Mesodermal cell (in vitro differentiated cells): ENCODE measurements around the gene MMP14.
"Not testable (repeated sequence)": the region's sequence is repeated elsewhere in the genome, so short reads cannot be mapped to it uniquely, and the experiment has no call there.

Experiments used
- H3K27ac ChIP-seq: 2 replicates; pipeline ENCODE4 v1.7.0; 2013; ENCODE audit warnings: mild to moderate bottlenecking, low read depth, low read length, moderate library complexity; ENCODE audit not compliant: severe bottlenecking
- H3K36me3 ChIP-seq: 2 replicates; pipeline ENCODE4 v1.7.1; 2013; ENCODE audit warnings: mild to moderate bottlenecking, low read length, moderate library complexity; ENCODE audit not compliant: control insufficient read depth, insufficient read depth
- H3K4me1 ChIP-seq: one replicate; pipeline ENCODE4 v1.7.1; 2013; ENCODE audit warnings: mild to moderate bottlenecking, low read length; ENCODE audit not compliant: insufficient read depth, control insufficient read depth, poor library complexity, severe bottlenecking
- H3K4me3 ChIP-seq: 2 replicates; pipeline ENCODE4 v1.7.0; 2013; ENCODE audit warnings: low read length, control low read depth, mild to moderate bottlenecking; ENCODE audit not compliant: insufficient read depth, poor library complexity, severe bottlenecking; ENCODE audit errors: extremely low read depth
- H3K9me3 ChIP-seq: 2 replicates; pipeline ENCODE4 v1.7.1; 2013; ENCODE audit warnings: mild to moderate bottlenecking, low read length, moderate library complexity; ENCODE audit not compliant: control insufficient read depth
- WGBS, 2 experiments: methylation state at CpG; one replicate each; pipeline ENCODE4 v1.1.5; 2013; ENCODE audit warnings: missing lambda C conversion rate in 2 of 2; ENCODE audit not compliant: insufficient coverage in 2 of 2; 5-methylcytosine and 5-hydroxymethylcytosine counted together

The MMP14 gene

GRCh38 chr14:22814373-22814772 is 22.0 kb upstream of the MMP14 start:
- Histone ChIP-seq H3K27ac (no peak overlapping the region), H3K36me3 (peaks cover 3% of the 10 kb centered on the region), H3K9me3 (no peaks in the 10 kb centered on the region), H3K4me1 (peaks cover 32% of the 10 kb centered on the region), H3K4me3 (no peak overlapping the region)
- 92 to 98% methylated on average over 4 to 7 of the region's 7 CpGs for WGBS, 2 experiments

- Histone ChIP-seq H3K4me1 (peaks cover 39% of the 10 kb centered on the region), H3K36me3 (no peaks in the 10 kb centered on the region), H3K9me3 (no peaks in the 10 kb centered on the region), H3K27ac (peak within 1 kb of the TSS; percentile 68), H3K4me3 (no peak within 1 kb of the TSS)
- 60 to 76% methylated on average over 7 to 8 of the region's 10 CpGs for WGBS, 2 experiments
These were observed 21.3 kb upstream of the MMP14 start, which contains the start of gene SLC7A7 for GRCh38 chr14:22814941-22815713. Gene SLC7A7 (minus strand): TSS chr14:22815435. CDS start chr14:22813398, 2,037 bp downstream.

GRCh38 chr14:22819151-22819988 is 17.0 kb upstream of the MMP14 start:
- Histone ChIP-seq H3K9me3 (no peaks in the 10 kb centered on the region), H3K27ac (peak overlapping the region; percentile 95), H3K4me3 (peak overlapping the region; percentile 25), H3K4me1 (peaks cover 64% of the 10 kb centered on the region), H3K36me3 (no peaks in the 10 kb centered on the region)
- WGBS, 2 experiments, result 37 to 49% methylated on average over 7 to 8 of the region's 10 CpGs

DNA sequence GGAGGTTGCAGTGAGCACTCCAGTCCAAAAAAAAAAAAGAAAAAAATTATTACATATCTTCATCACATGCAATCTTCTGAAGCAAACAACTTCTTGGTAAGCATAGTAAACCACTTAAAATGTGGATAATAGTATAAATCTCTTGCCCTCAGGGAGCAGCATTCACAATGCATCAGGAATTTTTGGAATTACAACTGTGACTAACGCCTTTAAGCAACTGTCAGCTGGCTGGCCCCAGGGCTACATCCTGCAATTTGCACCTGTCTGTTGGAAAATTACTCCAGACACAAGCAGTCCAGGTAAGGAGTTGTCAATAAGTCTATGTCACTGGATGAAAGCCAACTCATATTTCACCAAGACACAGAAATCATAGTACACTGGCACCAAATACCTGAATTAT is 15.7 kb upstream of the MMP14 start:
- H3K36me3 ChIP-seq, result no peaks in the 10 kb centered on the region
- no peaks in the 10 kb centered on the region for H3K9me3 ChIP-seq
- peaks cover 58% of the 10 kb centered on the region for H3K4me1 ChIP-seq
- H3K27ac ChIP-seq, result peak overlapping the region; percentile 1
- H3K4me3 ChIP-seq, result no peak overlapping the region
- WGBS, 2 experiments, result 80 to 91% methylated on average over 1 of the region's 1 CpG

DNA sequence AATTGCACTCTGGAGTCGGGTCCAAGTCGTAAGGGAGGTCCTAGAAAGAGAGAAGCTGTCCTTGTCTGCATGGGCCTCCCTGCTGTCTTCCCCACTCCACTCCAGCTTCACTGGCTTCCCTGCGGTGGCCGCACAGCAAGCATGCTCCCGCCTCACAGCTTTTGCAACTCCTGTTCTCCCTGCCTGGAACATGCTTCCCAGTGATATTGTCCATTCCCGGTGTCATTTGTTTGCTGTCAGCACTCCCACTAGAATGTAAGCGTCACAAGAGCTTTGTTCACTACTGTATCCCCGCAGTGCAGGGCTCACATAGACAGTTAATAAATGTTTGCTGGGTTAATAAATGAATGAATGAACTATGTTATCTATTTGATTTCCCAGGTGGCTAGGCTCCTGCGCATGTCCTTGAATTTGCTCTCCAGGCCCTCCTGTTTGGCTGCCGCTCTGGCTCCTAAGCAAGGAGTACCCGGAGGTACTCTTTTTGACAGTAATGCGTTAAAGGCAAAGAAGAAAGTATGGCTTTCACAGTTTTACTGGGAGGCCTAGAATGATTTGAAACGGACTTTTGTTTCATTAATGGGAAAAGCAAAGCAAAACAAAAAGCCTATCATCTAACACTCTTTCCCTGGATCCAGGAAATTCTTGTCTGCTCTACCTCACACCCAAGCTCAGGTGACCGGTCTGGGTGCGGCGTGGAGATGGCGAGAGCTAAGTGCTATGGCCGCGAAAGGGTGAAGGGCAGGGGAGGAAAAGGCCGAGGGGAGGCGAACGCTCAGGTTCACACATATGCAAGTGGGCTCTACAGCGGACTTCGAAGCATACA is 15.0 kb upstream of the MMP14 start:
- no peak overlapping the region for H3K4me3 ChIP-seq
- WGBS, 2 experiments, result 26 to 38% methylated on average over 12 to 19 of the region's 24 CpGs
- peaks cover 53% of the 10 kb centered on the region for H3K4me1 ChIP-seq
- no peaks in the 10 kb centered on the region for H3K36me3 ChIP-seq
- peak overlapping the region; percentile 57 for H3K27ac ChIP-seq
- H3K9me3 ChIP-seq, result no peaks in the 10 kb centered on the region

DNA sequence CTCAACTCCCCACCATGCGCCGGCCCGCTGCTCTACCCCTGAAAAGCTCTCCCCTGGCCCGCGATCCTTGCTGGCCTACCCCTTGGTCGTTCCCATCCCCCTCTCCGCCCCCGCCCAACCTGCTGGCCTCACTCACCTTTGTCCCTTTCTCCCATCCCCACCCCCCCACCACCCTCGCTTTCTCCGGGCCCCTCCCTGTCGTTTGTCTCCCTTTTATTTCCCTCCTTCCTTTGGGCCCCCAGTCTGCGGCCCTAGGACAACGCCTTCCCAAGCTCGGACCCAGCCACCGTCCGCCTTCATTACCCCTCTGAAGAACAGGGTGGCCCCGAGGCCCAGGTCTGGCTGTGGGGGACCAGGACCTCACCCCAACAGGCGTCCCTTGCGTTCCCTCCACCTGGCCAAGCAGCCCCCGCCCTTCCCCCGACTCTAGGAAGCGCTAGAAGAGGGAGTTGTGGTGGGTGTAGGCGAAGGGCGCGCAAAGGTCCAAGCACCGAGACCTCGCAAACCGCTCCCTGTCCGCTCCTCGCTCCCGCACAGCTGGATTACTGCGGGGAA is 14.3 kb upstream of the MMP14 start:
- 12 to 18% methylated on average over 18 to 20 of the region's 32 CpGs for WGBS, 2 experiments
- Histone ChIP-seq H3K9me3 (no peaks in the 10 kb centered on the region), H3K4me3 (peak overlapping the region; percentile 24), H3K27ac (peak overlapping the region; percentile 83), H3K36me3 (no peaks in the 10 kb centered on the region), H3K4me1 (peaks cover 53% of the 10 kb centered on the region)

DNA sequence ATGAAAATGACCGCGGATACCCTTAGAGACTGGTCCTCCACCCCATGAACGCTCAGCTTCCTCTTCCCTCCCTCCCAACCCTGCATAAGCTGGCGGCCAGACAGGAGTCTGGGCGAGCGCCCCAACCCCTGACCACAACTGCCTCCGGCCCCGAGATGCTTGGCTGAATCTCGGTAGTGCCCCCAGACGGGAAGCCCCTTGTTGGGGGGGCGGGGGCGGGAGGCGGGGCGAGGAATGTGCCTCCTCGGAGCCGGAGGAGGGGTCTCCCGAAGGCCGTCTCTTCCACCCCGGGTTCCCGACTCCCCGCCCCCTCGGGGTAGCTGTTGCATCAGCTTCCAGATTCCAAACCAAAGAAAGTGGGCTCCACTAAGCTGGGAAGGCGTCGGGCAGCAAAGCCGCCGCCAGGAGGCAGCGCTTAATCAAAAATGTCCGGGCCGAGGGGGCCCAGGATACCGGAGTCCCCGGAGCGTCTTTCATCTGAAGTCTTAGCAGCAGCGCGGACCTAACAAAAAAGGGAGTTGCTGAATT is 13.8 kb upstream of the MMP14 start:
- Histone ChIP-seq H3K4me3 (peak overlapping the region; percentile 24), H3K4me1 (peaks cover 51% of the 10 kb centered on the region), H3K9me3 (no peaks in the 10 kb centered on the region), H3K27ac (peak overlapping the region; percentile 83), H3K36me3 (no peaks in the 10 kb centered on the region)
- 0 to 1% methylated on average over 17 to 26 of the region's 34 CpGs for WGBS, 2 experiments

GRCh38 chr14:22824711-22825359 is 11.6 kb upstream of the MMP14 start:
- H3K9me3 ChIP-seq, result no peaks in the 10 kb centered on the region
- H3K4me3 ChIP-seq, result no peak overlapping the region
- H3K27ac ChIP-seq, result peak overlapping the region; percentile 13
- H3K36me3 ChIP-seq, result no peaks in the 10 kb centered on the region
- H3K4me1 ChIP-seq, result peaks cover 38% of the 10 kb centered on the region
- 84 to 85% methylated on average over 6 to 7 of the region's 8 CpGs for WGBS, 2 experiments

DNA sequence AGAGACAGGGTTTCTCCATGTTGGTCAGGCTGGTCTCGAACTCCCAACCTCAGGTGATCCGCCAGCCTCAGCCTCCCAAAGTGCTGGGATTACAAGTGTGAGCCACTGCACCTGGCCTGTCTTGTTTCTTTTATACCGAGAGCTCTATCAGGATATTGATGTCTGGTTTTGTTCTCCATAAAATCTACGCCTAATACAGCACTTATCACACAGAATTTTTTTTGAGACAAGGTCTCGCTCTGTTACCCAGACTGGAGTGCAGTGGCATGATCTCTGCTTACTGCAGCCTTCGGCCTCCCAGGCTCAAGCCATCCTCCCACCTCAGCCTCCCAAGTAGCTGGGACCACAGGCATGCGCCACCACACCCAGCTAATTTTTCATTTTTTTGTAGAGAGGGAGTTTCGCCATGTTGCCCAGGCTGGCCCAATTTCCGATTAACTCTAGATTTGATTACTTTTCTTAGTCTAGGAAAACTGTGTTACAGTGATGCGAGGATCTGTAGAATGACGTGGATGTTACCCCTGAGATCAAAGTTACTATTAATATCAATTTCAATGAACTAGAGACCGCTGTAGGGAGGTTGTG is 7.2 kb upstream of the MMP14 start:
- peaks cover 14% of the 10 kb centered on the region for H3K4me1 ChIP-seq
- peaks cover 27% of the 10 kb centered on the region for H3K36me3 ChIP-seq
- peak overlapping the region; percentile 23 for H3K27ac ChIP-seq
- 81 to 86% methylated on average over 6 to 8 of the region's 12 CpGs for WGBS, 2 experiments
- H3K4me3 ChIP-seq, result peak overlapping the region; percentile 86
- not testable (repeated sequence) for H3K9me3 ChIP-seq
